Nephron (organoid): ENCODE measurements around the gene CRYGD.
"Not testable (repeated sequence)": the region's sequence is repeated elsewhere in the genome, so short reads cannot be mapped to it uniquely, and the experiment has no call there.

Experiments used
- H3K27ac Mint-ChIP-seq, 3 experiments: 2 replicates each; pipeline ENCODE4 v1.8.0; 2020; ENCODE audit warnings: mixed read lengths in 3 of 3, mild to moderate bottlenecking in 2 of 3, moderate library complexity in 1 of 3
- H3K27me3 Mint-ChIP-seq: 2 replicates; pipeline ENCODE4 v1.8.0; 2021; ENCODE audit warnings: low read depth, mild to moderate bottlenecking, moderate library complexity, mixed read lengths
- H3K36me3 Mint-ChIP-seq: 2 replicates; pipeline ENCODE4 v1.8.0; 2020; ENCODE audit warnings: low read depth, mixed read lengths
- H3K4me1 Mint-ChIP-seq: 2 replicates; pipeline ENCODE4 v1.8.0; 2020; ENCODE audit warnings: mixed read lengths
- H3K4me3 Mint-ChIP-seq, 3 experiments: 2 replicates each; pipeline ENCODE4 v1.8.0; 2020; ENCODE audit warnings: mild to moderate bottlenecking in 3 of 3, mixed read lengths in 3 of 3, moderate library complexity in 2 of 3
- H3K9me3 Mint-ChIP-seq: 2 replicates; pipeline ENCODE4 v1.8.0; 2020; ENCODE audit warnings: mixed read lengths
- CTCF ChIP-seq, 3 experiments: fragments of 200-600 bp; sonication (generic); IDR thresholded peaks; one replicate each; pipeline ENCODE4 v1.5.0; 2021; ENCODE audit warnings: antibody characterized with exemption in 3 of 3; ENCODE audit not compliant: unreplicated experiment in 3 of 3

CRYGD gene

GRCh38 chr2:208142925-208143799 lies 18.8 kb upstream of the CRYGD start:
- peak overlapping the region; percentile 16 to 66 (median 49) for H3K27ac Mint-ChIP-seq
- no peaks in the 10 kb centered on the region for H3K36me3 Mint-ChIP-seq
- peaks cover 22% of the 10 kb centered on the region for H3K4me1 Mint-ChIP-seq
- H3K27me3 Mint-ChIP-seq, result peaks cover 4% of the 10 kb centered on the region
- H3K9me3 Mint-ChIP-seq, result no peaks in the 10 kb centered on the region
- H3K4me3 Mint-ChIP-seq, result no peak overlapping the region
- TF ChIP-seq CTCF (IDR thresholded peaks at IDR 0.05; ENCODE audit: unreplicated experiment in 3 of 3), result no peak

- Mint-ChIP-seq H3K4me3 (no peak overlapping the region), H3K27ac (peak overlapping the region; percentile 16 to 66 (median 49)), H3K9me3 (no peaks in the 10 kb centered on the region)
Observed at GRCh38 chr2:208142240-208142924, 18.1 kb upstream of the CRYGD start.

GRCh38 chr2:208139447-208139846 lies 15.1 kb upstream of the CRYGD start:
- no peak overlapping the region for H3K4me3 Mint-ChIP-seq
- H3K4me1 Mint-ChIP-seq, result peaks cover 30% of the 10 kb centered on the region
- no peak overlapping the region for H3K27ac Mint-ChIP-seq
- no peak for TF ChIP-seq CTCF (IDR thresholded peaks at IDR 0.05; ENCODE audit: unreplicated experiment in 3 of 3)
- H3K9me3 Mint-ChIP-seq, result no peaks in the 10 kb centered on the region
- no peaks in the 10 kb centered on the region for H3K36me3 Mint-ChIP-seq
- no peaks in the 10 kb centered on the region for H3K27me3 Mint-ChIP-seq

More at GRCh38 chr2:208142240-208142924, 18.1 kb upstream of the CRYGD start:
- no peaks in the 10 kb centered on the region for H3K36me3 Mint-ChIP-seq
- TF ChIP-seq CTCF (IDR thresholded peaks at IDR 0.05; ENCODE audit: unreplicated experiment in 3 of 3), result no peak
- peaks cover 4% of the 10 kb centered on the region for H3K27me3 Mint-ChIP-seq
- H3K4me1 Mint-ChIP-seq, result peaks cover 22% of the 10 kb centered on the region

GRCh38 chr2:208138334-208138733 lies 14.0 kb upstream of the CRYGD start:
- H3K4me3 Mint-ChIP-seq, H3K36me3 Mint-ChIP-seq, H3K9me3 Mint-ChIP-seq, H3K27me3 Mint-ChIP-seq, H3K27ac Mint-ChIP-seq: not testable (repeated sequence)
- peaks cover 28% of the 10 kb centered on the region for H3K4me1 Mint-ChIP-seq

GRCh38 chr2:208136716-208137094 lies 12.4 kb upstream of the CRYGD start:
- no peaks in the 10 kb centered on the region for H3K9me3 Mint-ChIP-seq
- no peak overlapping the region for H3K4me3 Mint-ChIP-seq
- H3K27ac Mint-ChIP-seq, result peak overlapping the region in 2 of 3 experiments; percentile 6 to 28
- no peaks in the 10 kb centered on the region for H3K36me3 Mint-ChIP-seq
- peaks cover 12% of the 10 kb centered on the region for H3K4me1 Mint-ChIP-seq
- no peak for TF ChIP-seq CTCF (IDR thresholded peaks at IDR 0.05; ENCODE audit: unreplicated experiment in 3 of 3)
- H3K27me3 Mint-ChIP-seq, result no peaks in the 10 kb centered on the region

GRCh38 chr2:208135794-208136715 lies 11.7 kb upstream of the CRYGD start:
- no peak for TF ChIP-seq CTCF (IDR thresholded peaks at IDR 0.05; ENCODE audit: unreplicated experiment in 3 of 3)
- Mint-ChIP-seq H3K9me3 (no peaks in the 10 kb centered on the region), H3K27me3 (no peaks in the 10 kb centered on the region), H3K4me3 (no peak overlapping the region), H3K36me3 (no peaks in the 10 kb centered on the region), H3K27ac (peak overlapping the region in 2 of 3 experiments; percentile 6 to 28), H3K4me1 (peaks cover 12% of the 10 kb centered on the region)
